ENCODE data around the gene ADCY2. TPM values are rescaled to one million over a fixed set of nuclear protein-coding genes. Genes with fewer than 3 reads are reported as not detected.

ADCY2 gene
- total and polyA plus RNA-seq, 2 experiments from 2014 or later, result 23.8 to 74.9 TPM

DNA sequence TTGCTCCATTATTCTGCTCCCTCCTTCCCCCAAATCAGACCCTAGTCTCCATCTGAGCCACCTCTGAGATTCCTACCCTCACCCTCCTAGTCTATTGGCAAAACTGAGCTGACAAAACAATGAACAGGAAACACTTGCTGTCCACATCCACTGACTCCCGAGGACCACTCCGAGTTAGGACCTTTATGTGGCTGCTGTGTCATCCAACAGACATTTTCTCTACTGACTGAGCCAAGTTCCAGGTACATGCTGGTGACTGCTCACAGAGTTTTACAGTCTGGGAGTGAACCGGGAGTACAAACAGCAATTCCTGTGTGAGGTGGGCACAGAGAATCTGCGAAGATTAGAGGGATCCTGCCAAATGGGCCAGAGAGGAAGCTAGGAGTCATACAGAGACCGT, 415.8 kb downstream of the ADCY2 start (continued):
- TF ChIP-seq, protein P1, sequence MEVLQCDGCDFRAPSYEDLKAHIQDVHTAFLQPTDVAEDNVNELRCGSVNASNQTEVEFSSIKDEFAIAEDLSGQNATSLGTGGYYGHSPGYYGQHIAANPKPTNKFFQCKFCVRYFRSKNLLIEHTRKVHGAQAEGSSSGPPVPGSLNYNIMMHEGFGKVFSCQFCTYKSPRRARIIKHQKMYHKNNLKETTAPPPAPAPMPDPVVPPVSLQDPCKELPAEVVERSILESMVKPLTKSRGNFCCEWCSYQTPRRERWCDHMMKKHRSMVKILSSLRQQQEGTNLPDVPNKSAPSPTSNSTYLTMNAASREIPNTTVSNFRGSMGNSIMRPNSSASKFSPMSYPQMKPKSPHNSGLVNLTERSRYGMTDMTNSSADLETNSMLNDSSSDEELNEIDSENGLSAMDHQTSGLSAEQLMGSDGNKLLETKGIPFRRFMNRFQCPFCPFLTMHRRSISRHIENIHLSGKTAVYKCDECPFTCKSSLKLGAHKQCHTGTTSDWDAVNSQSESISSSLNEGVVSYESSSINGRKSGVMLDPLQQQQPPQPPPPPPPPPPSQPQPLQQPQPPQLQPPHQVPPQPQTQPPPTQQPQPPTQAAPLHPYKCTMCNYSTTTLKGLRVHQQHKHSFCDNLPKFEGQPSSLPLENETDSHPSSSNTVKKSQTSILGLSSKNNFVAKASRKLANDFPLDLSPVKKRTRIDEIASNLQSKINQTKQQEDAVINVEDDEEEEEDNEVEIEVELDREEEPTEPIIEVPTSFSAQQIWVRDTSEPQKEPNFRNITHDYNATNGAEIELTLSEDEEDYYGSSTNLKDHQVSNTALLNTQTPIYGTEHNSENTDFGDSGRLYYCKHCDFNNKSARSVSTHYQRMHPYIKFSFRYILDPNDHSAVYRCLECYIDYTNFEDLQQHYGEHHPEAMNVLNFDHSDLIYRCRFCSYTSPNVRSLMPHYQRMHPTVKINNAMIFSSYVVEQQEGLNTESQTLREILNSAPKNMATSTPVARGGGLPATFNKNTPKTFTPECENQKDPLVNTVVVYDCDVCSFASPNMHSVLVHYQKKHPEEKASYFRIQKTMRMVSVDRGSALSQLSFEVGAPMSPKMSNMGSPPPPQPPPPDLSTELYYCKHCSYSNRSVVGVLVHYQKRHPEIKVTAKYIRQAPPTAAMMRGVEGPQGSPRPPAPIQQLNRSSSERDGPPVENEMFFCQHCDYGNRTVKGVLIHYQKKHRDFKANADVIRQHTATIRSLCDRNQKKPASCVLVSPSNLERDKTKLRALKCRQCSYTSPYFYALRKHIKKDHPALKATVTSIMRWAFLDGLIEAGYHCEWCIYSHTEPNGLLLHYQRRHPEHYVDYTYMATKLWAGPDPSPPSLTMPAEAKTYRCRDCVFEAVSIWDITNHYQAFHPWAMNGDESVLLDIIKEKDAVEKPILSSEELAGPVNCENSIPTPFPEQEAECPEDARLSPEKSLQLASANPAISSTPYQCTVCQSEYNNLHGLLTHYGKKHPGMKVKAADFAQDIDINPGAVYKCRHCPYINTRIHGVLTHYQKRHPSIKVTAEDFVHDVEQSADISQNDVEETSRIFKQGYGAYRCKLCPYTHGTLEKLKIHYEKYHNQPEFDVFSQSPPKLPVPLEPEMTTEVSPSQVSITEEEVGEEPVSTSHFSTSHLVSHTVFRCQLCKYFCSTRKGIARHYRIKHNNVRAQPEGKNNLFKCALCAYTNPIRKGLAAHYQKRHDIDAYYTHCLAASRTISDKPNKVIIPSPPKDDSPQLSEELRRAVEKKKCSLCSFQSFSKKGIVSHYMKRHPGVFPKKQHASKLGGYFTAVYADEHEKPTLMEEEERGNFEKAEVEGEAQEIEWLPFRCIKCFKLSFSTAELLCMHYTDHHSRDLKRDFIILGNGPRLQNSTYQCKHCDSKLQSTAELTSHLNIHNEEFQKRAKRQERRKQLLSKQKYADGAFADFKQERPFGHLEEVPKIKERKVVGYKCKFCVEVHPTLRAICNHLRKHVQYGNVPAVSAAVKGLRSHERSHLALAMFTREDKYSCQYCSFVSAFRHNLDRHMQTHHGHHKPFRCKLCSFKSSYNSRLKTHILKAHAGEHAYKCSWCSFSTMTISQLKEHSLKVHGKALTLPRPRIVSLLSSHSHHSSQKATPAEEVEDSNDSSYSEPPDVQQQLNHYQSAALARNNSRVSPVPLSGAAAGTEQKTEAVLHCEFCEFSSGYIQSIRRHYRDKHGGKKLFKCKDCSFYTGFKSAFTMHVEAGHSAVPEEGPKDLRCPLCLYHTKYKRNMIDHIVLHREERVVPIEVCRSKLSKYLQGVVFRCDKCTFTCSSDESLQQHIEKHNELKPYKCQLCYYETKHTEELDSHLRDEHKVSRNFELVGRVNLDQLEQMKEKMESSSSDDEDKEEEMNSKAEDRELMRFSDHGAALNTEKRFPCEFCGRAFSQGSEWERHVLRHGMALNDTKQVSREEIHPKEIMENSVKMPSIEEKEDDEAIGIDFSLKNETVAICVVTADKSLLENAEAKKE (CRISPR knock-in tag; IDR thresholded peaks at IDR 0.05), result no peak

DNA sequence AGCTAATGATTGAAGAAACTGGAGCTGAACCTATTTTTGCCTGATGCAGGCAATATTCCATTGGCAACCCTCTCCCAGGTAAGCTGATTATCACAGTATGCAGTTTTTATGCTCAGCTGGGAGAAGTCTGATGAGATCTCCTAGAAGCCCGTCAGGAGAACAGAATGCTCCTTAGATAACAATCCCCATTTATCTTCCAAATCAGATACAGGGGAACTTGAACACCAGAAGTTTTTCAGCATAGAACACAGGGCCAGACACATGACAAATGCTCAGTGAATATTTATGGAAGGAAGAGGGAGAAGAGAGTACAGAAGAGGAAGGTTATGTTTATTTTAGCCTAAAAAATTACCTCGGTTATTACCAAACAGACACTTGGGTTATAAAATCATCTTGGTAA, 417.1 kb downstream of the ADCY2 start:
- Histone ChIP-seq H3K4me2 (no peak overlapping the region), H3K27ac (ENCODE audit: low read depth) (no peak overlapping the region), H3K9me2 (ENCODE audit: insufficient read depth) (no peaks in the 10 kb centered on the region), H3F3A (replicated peaks; ENCODE audit: low read depth) (no peaks in the 10 kb centered on the region), H3K79me2 (replicated peaks; ENCODE audit: insufficient read depth) (no peaks in the 10 kb centered on the region), H3K36me3 (ENCODE audit: insufficient read depth) (peaks cover 10% of the 10 kb centered on the region; the same call in 1 of the 2 replicates), H2AFZ (no peak overlapping the region), H4K20me1 (replicated peaks; ENCODE audit: insufficient read depth) (0 out of 2 replicates have a peak, but pooled peaks cover 5% of the 10 kb centered on the region), H3K4me3 (no peak overlapping the region), H3K4me1 (ENCODE audit: insufficient read depth) (peaks cover 16% of the 10 kb centered on the region), H3K27me3 (ENCODE audit: insufficient read depth) (no peaks in the 10 kb centered on the region)
- no peak for TF ChIP-seq POLR2AphosphoS5 (IDR thresholded peaks at IDR 0.05; ENCODE audit: low read depth)
- no peak for TF ChIP-seq ZNF114 (CRISPR knock-in tag; IDR thresholded peaks at IDR 0.05)
- no peak for TF ChIP-seq EZH2phosphoT487 (IDR thresholded peaks at IDR 0.05; ENCODE audit: unreplicated experiment)
- DNase-seq (ENCODE audit: low spot score) (no peak), ATAC-seq (no peak)
- H3K4me3 Mint-ChIP-seq, result no peak overlapping the region
- H3K36me3 Mint-ChIP-seq (ENCODE audit: low read depth), result peaks cover 22% of the 10 kb centered on the region
- no peak overlapping the region for H3K27ac Mint-ChIP-seq
- no peaks in the 10 kb centered on the region for H3K27me3 Mint-ChIP-seq (ENCODE audit: insufficient read depth, low read depth, poor library complexity)
- H3K4me1 Mint-ChIP-seq, result peaks cover 25% of the 10 kb centered on the region
- H3K9me3 Mint-ChIP-seq, result no peaks in the 10 kb centered on the region; the same call in 2 of the 3 replicates

DNA sequence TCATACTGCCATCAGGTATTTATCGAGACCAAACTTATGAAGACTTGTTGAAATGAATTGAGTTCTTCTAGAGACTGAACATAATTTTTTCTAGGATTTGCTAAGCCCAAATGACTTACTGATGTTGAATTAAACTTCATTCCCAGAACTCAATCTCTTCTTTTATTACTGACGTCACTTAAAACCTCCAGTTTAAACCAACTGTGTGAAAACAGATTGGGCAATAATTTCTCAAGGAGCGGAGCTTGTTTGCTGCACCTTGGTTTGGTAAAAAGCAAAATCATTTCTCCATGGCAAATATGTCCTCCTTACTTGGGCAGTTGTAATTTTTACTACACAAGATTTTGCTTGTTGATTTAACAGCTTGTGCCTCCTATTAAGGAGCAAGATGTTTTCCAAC, 417.6 kb downstream of the ADCY2 start:
- Histone ChIP-seq H3K4me1 (ENCODE audit: insufficient read depth) (peaks cover 16% of the 10 kb centered on the region), H4K20me1 (replicated peaks; ENCODE audit: insufficient read depth) (0 out of 2 replicates have a peak, but pooled peaks cover 5% of the 10 kb centered on the region), H3K4me2 (no peak overlapping the region), H3K79me2 (replicated peaks; ENCODE audit: insufficient read depth) (no peaks in the 10 kb centered on the region), H3K4me3 (no peak overlapping the region), H3K36me3 (ENCODE audit: insufficient read depth) (peaks cover 10% of the 10 kb centered on the region; the same call in 1 of the 2 replicates), H3K9me2 (ENCODE audit: insufficient read depth) (no peaks in the 10 kb centered on the region), H3K27ac (ENCODE audit: low read depth) (no peak overlapping the region), H2AFZ (no peak overlapping the region), H3F3A (replicated peaks; ENCODE audit: low read depth) (no peaks in the 10 kb centered on the region), H3K27me3 (ENCODE audit: insufficient read depth) (no peaks in the 10 kb centered on the region)
- Mint-ChIP-seq H3K4me1 (peaks cover 25% of the 10 kb centered on the region), H3K27ac (no peak overlapping the region), H3K27me3 (ENCODE audit: insufficient read depth, low read depth, poor library complexity) (no peaks in the 10 kb centered on the region), H3K36me3 (ENCODE audit: low read depth) (peaks cover 17% of the 10 kb centered on the region), H3K9me3 (no peaks in the 10 kb centered on the region; the same call in 2 of the 3 replicates), H3K4me3 (no peak overlapping the region)
- TF ChIP-seq, protein P2, sequence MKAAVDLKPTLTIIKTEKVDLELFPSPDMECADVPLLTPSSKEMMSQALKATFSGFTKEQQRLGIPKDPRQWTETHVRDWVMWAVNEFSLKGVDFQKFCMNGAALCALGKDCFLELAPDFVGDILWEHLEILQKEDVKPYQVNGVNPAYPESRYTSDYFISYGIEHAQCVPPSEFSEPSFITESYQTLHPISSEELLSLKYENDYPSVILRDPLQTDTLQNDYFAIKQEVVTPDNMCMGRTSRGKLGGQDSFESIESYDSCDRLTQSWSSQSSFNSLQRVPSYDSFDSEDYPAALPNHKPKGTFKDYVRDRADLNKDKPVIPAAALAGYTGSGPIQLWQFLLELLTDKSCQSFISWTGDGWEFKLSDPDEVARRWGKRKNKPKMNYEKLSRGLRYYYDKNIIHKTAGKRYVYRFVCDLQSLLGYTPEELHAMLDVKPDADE (IDR thresholded peaks at IDR 0.05), result no peak
- TF ChIP-seq ZNF114 (CRISPR knock-in tag; IDR thresholded peaks at IDR 0.05), result no peak
- no peak for TF ChIP-seq EZH2 (IDR thresholded peaks at IDR 0.05; ENCODE audit: low read depth, unreplicated experiment)
- TF ChIP-seq, protein P3, sequence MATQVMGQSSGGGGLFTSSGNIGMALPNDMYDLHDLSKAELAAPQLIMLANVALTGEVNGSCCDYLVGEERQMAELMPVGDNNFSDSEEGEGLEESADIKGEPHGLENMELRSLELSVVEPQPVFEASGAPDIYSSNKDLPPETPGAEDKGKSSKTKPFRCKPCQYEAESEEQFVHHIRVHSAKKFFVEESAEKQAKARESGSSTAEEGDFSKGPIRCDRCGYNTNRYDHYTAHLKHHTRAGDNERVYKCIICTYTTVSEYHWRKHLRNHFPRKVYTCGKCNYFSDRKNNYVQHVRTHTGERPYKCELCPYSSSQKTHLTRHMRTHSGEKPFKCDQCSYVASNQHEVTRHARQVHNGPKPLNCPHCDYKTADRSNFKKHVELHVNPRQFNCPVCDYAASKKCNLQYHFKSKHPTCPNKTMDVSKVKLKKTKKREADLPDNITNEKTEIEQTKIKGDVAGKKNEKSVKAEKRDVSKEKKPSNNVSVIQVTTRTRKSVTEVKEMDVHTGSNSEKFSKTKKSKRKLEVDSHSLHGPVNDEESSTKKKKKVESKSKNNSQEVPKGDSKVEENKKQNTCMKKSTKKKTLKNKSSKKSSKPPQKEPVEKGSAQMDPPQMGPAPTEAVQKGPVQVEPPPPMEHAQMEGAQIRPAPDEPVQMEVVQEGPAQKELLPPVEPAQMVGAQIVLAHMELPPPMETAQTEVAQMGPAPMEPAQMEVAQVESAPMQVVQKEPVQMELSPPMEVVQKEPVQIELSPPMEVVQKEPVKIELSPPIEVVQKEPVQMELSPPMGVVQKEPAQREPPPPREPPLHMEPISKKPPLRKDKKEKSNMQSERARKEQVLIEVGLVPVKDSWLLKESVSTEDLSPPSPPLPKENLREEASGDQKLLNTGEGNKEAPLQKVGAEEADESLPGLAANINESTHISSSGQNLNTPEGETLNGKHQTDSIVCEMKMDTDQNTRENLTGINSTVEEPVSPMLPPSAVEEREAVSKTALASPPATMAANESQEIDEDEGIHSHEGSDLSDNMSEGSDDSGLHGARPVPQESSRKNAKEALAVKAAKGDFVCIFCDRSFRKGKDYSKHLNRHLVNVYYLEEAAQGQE (IDR thresholded peaks at IDR 0.05; ENCODE audit: unreplicated experiment), result no peak
- DNase-seq (ENCODE audit: low spot score), result no peak
- no peak for ATAC-seq

Data from GM23338 (cell line).